ENCODE results near the gene CROCC2. TPM values are rescaled to one million over a fixed set of nuclear protein-coding genes. Genes with fewer than 3 reads are reported as not detected.
"Not testable (repeated sequence)": the region's sequence is repeated elsewhere in the genome, so short reads cannot be mapped to it uniquely, and the experiment has no call there.

The CROCC2 gene
- total and polyA plus RNA-seq, 8 donors = 0.03 to 4.9 TPM; not detected in 6

DNA sequence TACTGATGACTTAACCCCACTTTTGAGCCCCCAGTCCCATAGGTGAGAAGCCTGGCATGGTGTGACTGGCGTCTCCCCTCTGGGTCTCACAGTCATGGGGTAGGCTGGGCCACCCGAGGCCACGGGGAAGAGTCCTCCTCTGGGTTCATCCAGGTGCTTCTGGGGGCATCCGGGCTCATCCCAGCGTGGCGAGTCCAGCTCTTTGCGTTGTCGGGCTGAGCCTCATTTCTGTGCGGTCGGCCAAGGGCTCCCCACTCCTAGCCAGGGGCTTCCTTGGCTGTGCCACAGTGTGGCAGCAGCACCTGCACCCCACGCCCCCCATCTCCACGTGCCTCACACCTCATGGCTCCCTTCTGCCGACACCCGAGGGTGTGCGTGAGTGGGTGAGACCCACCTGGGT is 64.7 kb downstream of the CROCC2 start:
- no peak for DNase-seq
- peaks cover 0 to 7% (median 0%) of the 10 kb centered on the region in 4 donors for H3K9me3 ChIP-seq
- no peak overlapping the region for H3K4me3 ChIP-seq
- peaks cover 0 to 18% (median 12%) of the 10 kb centered on the region in 4 donors for H3K4me1 ChIP-seq
- no peak overlapping the region for H3K27ac ChIP-seq
- intact Hi-C loops (cut with DNase I; ENCODE audit: low total_unique reads) = no loop called here
- H3K27me3 ChIP-seq = peaks cover 0 to 24% (median 5%) of the 10 kb centered on the region in 3 donors
- WGBS, 5 donors = 75 to 92% (median 88%) methylated on average over 4 to 15 of the region's 15 CpGs
- no peak for TF ChIP-seq EP300 (IDR thresholded peaks at IDR 0.05)
- TF ChIP-seq, protein P1, sequence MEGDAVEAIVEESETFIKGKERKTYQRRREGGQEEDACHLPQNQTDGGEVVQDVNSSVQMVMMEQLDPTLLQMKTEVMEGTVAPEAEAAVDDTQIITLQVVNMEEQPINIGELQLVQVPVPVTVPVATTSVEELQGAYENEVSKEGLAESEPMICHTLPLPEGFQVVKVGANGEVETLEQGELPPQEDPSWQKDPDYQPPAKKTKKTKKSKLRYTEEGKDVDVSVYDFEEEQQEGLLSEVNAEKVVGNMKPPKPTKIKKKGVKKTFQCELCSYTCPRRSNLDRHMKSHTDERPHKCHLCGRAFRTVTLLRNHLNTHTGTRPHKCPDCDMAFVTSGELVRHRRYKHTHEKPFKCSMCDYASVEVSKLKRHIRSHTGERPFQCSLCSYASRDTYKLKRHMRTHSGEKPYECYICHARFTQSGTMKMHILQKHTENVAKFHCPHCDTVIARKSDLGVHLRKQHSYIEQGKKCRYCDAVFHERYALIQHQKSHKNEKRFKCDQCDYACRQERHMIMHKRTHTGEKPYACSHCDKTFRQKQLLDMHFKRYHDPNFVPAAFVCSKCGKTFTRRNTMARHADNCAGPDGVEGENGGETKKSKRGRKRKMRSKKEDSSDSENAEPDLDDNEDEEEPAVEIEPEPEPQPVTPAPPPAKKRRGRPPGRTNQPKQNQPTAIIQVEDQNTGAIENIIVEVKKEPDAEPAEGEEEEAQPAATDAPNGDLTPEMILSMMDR (IDR thresholded peaks at IDR 0.05) = no peak
- TF ChIP-seq POLR2A (IDR thresholded peaks at IDR 0.05) = no peak
- TF ChIP-seq POLR2AphosphoS5 (IDR thresholded peaks at IDR 0.05) = no peak
- H3K36me3 ChIP-seq = no peaks in the 10 kb centered on the region

- no peak for DNase-seq
- intact Hi-C loops (cut with DNase I; ENCODE audit: low total_unique reads) = no loop called here
Measured at GRCh38 chr2:240972201-240972600, 66.1 kb downstream of the CROCC2 start.

GRCh38 chr2:240972636-240973521 is 66.7 kb downstream of the CROCC2 start:
- Histone ChIP-seq H3K27me3 (peaks cover 0 to 27% (median 6%) of the 10 kb centered on the region in 3 donors), H3K4me1 (peaks cover 0 to 11% (median 5%) of the 10 kb centered on the region in 4 donors), H3K4me3 (no peak overlapping the region), H3K9me3 (peaks cover 0 to 7% (median 0%) of the 10 kb centered on the region in 4 donors), H3K27ac (no peak overlapping the region), H3K36me3 (no peaks in the 10 kb centered on the region)
- intact Hi-C loops (cut with DNase I; ENCODE audit: low total_unique reads) = no loop called here
- TF ChIP-seq EP300 (IDR thresholded peaks at IDR 0.05) = no peak
- no peak for TF ChIP-seq POLR2A (IDR thresholded peaks at IDR 0.05)
- DNase-seq = peak; percentile 48 to 83
- WGBS, 5 donors = 27 to 44% (median 32%) methylated on average over 13 to 17 of the region's 17 CpGs

More at GRCh38 chr2:240972201-240972600, 66.1 kb downstream of the CROCC2 start:
- WGBS, 5 donors = 75 to 89% (median 81%) methylated on average over 11 of the region's 11 CpGs
- no peak for TF ChIP-seq EP300 (IDR thresholded peaks at IDR 0.05)
- no peak for TF ChIP-seq POLR2AphosphoS5 (IDR thresholded peaks at IDR 0.05)
- no peak for TF ChIP-seq POLR2A (IDR thresholded peaks at IDR 0.05)
- TF ChIP-seq, protein P1 (IDR thresholded peaks at IDR 0.05) = no peak
- Histone ChIP-seq H3K27me3 (peaks cover 0 to 27% (median 6%) of the 10 kb centered on the region in 3 donors), H3K4me1 (peaks cover 0 to 16% (median 8%) of the 10 kb centered on the region in 4 donors), H3K27ac (no peak overlapping the region), H3K4me3 (no peak overlapping the region), H3K9me3 (peaks cover 0 to 7% (median 0%) of the 10 kb centered on the region in 4 donors), H3K36me3 (no peaks in the 10 kb centered on the region)

DNA sequence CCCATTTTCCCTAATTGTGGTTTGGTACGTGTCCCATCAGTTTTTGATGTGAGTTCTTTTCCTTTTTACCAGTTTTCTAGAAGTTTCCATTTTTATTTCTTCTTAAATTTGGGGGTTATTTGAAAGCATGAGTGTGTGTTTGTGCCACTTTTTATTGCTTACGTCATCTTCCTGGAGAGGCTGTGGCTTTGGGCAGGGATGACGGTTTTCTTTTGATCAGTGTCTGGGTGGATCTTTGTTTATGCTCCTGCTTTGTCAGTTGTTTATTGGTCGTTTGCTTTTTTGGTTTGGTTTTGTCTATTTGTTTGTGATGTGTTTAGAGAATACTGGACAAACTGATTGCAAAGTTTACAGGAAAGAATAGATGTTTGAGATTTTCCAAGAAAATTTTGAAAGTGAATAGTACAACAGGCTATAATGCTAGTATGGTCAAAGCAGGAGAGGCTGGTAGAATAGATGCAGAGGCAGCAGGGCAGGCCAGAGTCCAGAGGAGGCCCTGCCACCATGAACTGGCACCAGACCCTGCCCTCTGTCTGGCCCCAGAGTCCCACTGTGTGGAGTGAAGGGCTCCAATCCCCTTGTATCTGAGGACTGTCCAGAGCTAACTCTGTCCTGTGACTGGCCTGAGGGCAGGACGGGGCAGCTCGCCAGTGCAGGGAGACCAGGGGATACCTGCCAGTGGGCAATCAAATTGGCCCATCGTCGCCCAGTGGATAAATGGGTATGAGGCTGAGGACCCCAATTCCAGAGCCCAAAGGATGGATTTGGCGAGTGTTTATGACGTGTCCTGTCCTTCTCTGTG is 68.8 kb downstream of the CROCC2 start:
- H3K4me3 ChIP-seq = no peak overlapping the region
- DNase-seq = no peak
- peaks cover 0 to 7% (median 0%) of the 10 kb centered on the region in 4 donors for H3K9me3 ChIP-seq
- TF ChIP-seq POLR2A (IDR thresholded peaks at IDR 0.05) (no peak), EP300 (IDR thresholded peaks at IDR 0.05) (no peak), POLR2AphosphoS5 (IDR thresholded peaks at IDR 0.05) (no peak)
- TF ChIP-seq, protein P1 (IDR thresholded peaks at IDR 0.05) = no peak
- intact Hi-C loops (cut with DNase I; ENCODE audit: low total_unique reads) = no loop called here
- no peaks in the 10 kb centered on the region for H3K36me3 ChIP-seq
- 72 to 78% (median 75%) methylated on average over 8 to 10 of the region's 10 CpGs for WGBS, 5 donors
- H3K4me1 ChIP-seq = peaks cover 0 to 11% (median 5%) of the 10 kb centered on the region in 4 donors
- peaks cover 0 to 27% (median 6%) of the 10 kb centered on the region in 3 donors for H3K27me3 ChIP-seq
- no peak overlapping the region for H3K27ac ChIP-seq

GRCh38 chr2:240975903-240976302 is 69.8 kb downstream of the CROCC2 start:
- H3K4me3 ChIP-seq; H3K36me3 ChIP-seq; H3K27ac ChIP-seq; H3K9me3 ChIP-seq; DNase-seq; intact Hi-C loops (cut with DNase I; ENCODE audit: low total_unique reads): not testable (repeated sequence)
- peaks cover 0 to 11% (median 5%) of the 10 kb centered on the region in 4 donors for H3K4me1 ChIP-seq
- peaks cover 0 to 27% (median 6%) of the 10 kb centered on the region in 3 donors for H3K27me3 ChIP-seq
- 69 to 80% (median 78%) methylated on average over 4 of the region's 4 CpGs for WGBS, 5 donors
